Mesendoderm (in vitro differentiated cells): ENCODE results near the gene LRRC17.

Experiments
- DNase-seq: peaks from one replicate; pipeline ENCODE4 v3.0.0; 2013
- H2AK5ac ChIP-seq: 2 replicates; pipeline ENCODE4 v1.6.1; 2013; ENCODE audit warnings: low read length, inconsistent platforms
- H2BK120ac ChIP-seq: 2 replicates; pipeline ENCODE4 v1.6.1; 2013; ENCODE audit warnings: low read depth, mild to moderate bottlenecking, low read length, moderate library complexity, mixed read lengths
- H2BK15ac ChIP-seq: replicated peaks from 2 replicates; pipeline ENCODE4 v1.6.1; 2013; ENCODE audit warnings: low read depth, mild to moderate bottlenecking, moderate library complexity
- H2BK5ac ChIP-seq: 2 replicates; pipeline ENCODE4 v1.6.1; 2013; ENCODE audit warnings: low read length, inconsistent platforms
- H3K18ac ChIP-seq: 2 replicates; pipeline ENCODE4 v1.6.1; 2013; ENCODE audit warnings: mild to moderate bottlenecking, low read length, mixed read lengths
- H3K23ac ChIP-seq: one replicate; pipeline ENCODE4 v1.6.1; 2013; ENCODE audit warnings: low read length
- H3K27ac ChIP-seq: 2 replicates; pipeline ENCODE4 v1.5.1; 2013; ENCODE audit warnings: low read depth, mild to moderate bottlenecking, inconsistent platforms, low read length, moderate library complexity
- H3K27me3 ChIP-seq: 2 replicates; pipeline ENCODE4 v1.6.1; 2013; ENCODE audit warnings: low read length, control low read depth, mild to moderate bottlenecking, inconsistent platforms; ENCODE audit not compliant: insufficient read depth, poor library complexity
- H3K36me3 ChIP-seq: 2 replicates; pipeline ENCODE4 v1.6.1; 2013; ENCODE audit warnings: low read length, inconsistent platforms; ENCODE audit not compliant: control insufficient read depth, insufficient read depth
- H3K4ac ChIP-seq: one replicate; pipeline ENCODE4 v1.6.1; 2013; ENCODE audit warnings: low read depth, mild to moderate bottlenecking, low read length, moderate library complexity
- H3K4me1 ChIP-seq: 2 replicates; pipeline ENCODE4 v1.6.1; 2013; ENCODE audit warnings: low read depth, low read length, inconsistent platforms; ENCODE audit not compliant: control insufficient read depth
- H3K4me2 ChIP-seq: 2 replicates; pipeline ENCODE4 v1.6.1; 2013; ENCODE audit warnings: low read length
- H3K4me3 ChIP-seq: 2 replicates; pipeline ENCODE4 v1.5.1; 2013; ENCODE audit warnings: mild to moderate bottlenecking, low read length
- H3K56ac ChIP-seq: one replicate; pipeline ENCODE4 v1.6.1; 2013; ENCODE audit warnings: low read length
- H3K79me1 ChIP-seq: 2 replicates; pipeline ENCODE4 v1.6.1; 2013; ENCODE audit warnings: low read length, inconsistent platforms
- H3K79me2 ChIP-seq: 2 replicates; pipeline ENCODE4 v1.6.1; 2013; ENCODE audit warnings: mild to moderate bottlenecking, low read length; ENCODE audit not compliant: control insufficient read depth, insufficient read depth
- H3K9ac ChIP-seq: 2 replicates; pipeline ENCODE4 v1.6.1; 2013; ENCODE audit warnings: low read length, inconsistent platforms
- H4K5ac ChIP-seq: one replicate; pipeline ENCODE4 v1.6.1; 2013; ENCODE audit warnings: low read length
- H4K8ac ChIP-seq: one replicate; pipeline ENCODE4 v1.6.1; 2013; ENCODE audit warnings: low read depth, mild to moderate bottlenecking, control low read depth, low read length, moderate library complexity
- WGBS: extraction: QIAGEN DNeasy Blood & Tissue Kit; methylation state at CpG from one replicate; pipeline ENCODE4 v1.1.7; 2013; ENCODE audit warnings: low lambda C conversion rate, missing lambda C conversion rate; ENCODE audit not compliant: insufficient coverage; ENCODE audit errors: extremely low coverage; 5-methylcytosine and 5-hydroxymethylcytosine counted together

Gene LRRC17

DNA sequence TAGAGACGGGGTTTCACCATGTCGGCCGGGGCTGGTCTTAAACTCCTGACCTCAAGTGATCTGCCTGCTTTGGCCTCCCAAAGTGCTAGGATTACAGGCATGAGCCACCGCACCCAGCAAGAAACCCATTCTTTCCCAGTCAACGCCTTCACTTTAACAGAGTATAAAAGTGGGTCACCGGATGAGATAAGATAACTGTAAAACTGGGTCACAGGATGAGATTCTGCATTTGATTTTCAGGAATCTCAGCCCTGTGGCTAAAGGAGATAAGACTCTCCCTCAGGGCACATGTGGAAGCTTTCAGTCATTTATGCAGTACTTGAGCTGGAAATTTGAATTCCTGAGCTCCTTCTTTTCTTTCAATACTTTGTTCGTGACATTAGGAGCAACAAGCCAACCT lies 70.8 kb downstream of the LRRC17 start:
- no peaks in the 10 kb centered on the region for H3K79me2 ChIP-seq
- H3K79me1 ChIP-seq, result no peaks in the 10 kb centered on the region
- H3K36me3 ChIP-seq, result no peaks in the 10 kb centered on the region
- H4K8ac ChIP-seq, result no peak overlapping the region
- no peak overlapping the region for H3K18ac ChIP-seq
- no peaks in the 10 kb centered on the region for H3K27me3 ChIP-seq
- H3K4ac ChIP-seq, result no peak overlapping the region
- H3K4me1 ChIP-seq, result no peaks in the 10 kb centered on the region
- no peak overlapping the region for H2BK5ac ChIP-seq
- peak; percentile 70 for DNase-seq
- no peak overlapping the region for H2BK120ac ChIP-seq
- WGBS, result no CpG with 5 or more reads among the region's 7 CpGs
- no peak overlapping the region for H3K27ac ChIP-seq
- no peak overlapping the region for H3K23ac ChIP-seq
- H2AK5ac ChIP-seq, result no peak overlapping the region
- H3K9ac ChIP-seq, result no peak overlapping the region
- no peak overlapping the region for H2BK15ac ChIP-seq
- no peak overlapping the region for H4K5ac ChIP-seq
- H3K4me2 ChIP-seq, result no peak overlapping the region
- no peak overlapping the region for H3K56ac ChIP-seq
- no peak overlapping the region for H3K4me3 ChIP-seq

DNA sequence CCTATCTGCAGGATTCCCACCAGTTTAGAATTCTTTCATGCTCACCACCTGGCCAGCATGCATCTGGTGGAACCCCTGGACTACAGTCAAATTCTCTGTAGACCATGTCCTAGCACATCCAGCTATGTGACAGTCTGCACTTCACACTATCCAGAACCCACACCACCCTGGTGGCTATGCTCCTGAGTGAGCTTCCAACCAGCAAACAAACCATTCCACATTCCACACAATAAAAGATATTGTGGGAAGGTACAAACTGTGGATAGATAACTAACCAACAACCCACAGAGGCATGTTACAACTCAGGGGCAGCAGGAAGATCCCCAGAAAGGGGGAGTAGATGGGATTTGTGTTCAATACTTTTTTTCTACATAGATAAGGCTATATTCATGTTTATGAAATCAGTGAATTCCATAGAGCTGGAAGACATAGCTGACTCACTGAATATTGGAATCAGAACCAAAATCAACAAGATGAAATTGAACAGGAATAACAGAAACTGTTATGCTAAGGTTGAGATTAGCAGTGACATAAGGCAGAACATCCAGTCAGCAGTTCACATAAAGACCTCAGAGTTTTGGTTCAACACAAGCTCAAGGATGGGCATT lies 72.5 kb downstream of the LRRC17 start:
- H3K79me2 ChIP-seq, result no peaks in the 10 kb centered on the region
- H3K4ac ChIP-seq, result no peak overlapping the region
- no peak overlapping the region for H2BK5ac ChIP-seq
- H2BK120ac ChIP-seq, result no peak overlapping the region
- no peaks in the 10 kb centered on the region for H3K4me1 ChIP-seq
- no peak overlapping the region for H3K18ac ChIP-seq
- H2AK5ac ChIP-seq, result no peak overlapping the region
- H3K56ac ChIP-seq, result no peak overlapping the region
- H3K36me3 ChIP-seq, result no peaks in the 10 kb centered on the region
- no peak overlapping the region for H4K5ac ChIP-seq
- H3K4me3 ChIP-seq, result no peak overlapping the region
- no peak overlapping the region for H3K9ac ChIP-seq
- no peak overlapping the region for H3K23ac ChIP-seq
- H3K27ac ChIP-seq, result no peak overlapping the region
- H2BK15ac ChIP-seq, result no peak overlapping the region
- no peaks in the 10 kb centered on the region for H3K27me3 ChIP-seq
- H3K79me1 ChIP-seq, result no peaks in the 10 kb centered on the region
- no peak overlapping the region for H4K8ac ChIP-seq
- no peak for DNase-seq
- H3K4me2 ChIP-seq, result no peak overlapping the region

DNA sequence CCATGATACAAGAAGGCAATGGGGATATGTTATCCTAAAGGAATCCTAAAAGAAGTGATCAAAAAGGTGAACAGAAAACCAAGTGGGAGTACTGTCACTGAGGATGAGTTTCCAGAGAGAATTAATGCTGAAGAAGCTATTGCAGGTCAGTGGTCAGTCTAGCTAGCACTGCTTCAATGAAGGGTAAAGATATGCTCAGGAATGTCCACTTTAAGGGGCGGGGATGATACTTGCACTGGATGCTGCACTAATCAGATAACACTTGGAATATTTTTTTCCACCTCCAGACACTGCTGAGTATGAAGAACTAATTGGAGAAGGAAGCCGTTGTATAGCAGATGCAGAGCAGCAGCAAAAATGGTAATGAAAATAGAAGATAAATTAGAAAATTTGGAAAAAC lies 75.3 kb downstream of the LRRC17 start:
- H3K27ac ChIP-seq, result no peak overlapping the region
- no peak overlapping the region for H2AK5ac ChIP-seq
- H3K27me3 ChIP-seq, result no peaks in the 10 kb centered on the region
- no peak overlapping the region for H3K56ac ChIP-seq
- no peaks in the 10 kb centered on the region for H3K79me1 ChIP-seq
- no peaks in the 10 kb centered on the region for H3K79me2 ChIP-seq
- H3K18ac ChIP-seq, result no peak overlapping the region
- no peak for DNase-seq
- H3K9ac ChIP-seq, result no peak overlapping the region
- no peak overlapping the region for H2BK15ac ChIP-seq
- H3K23ac ChIP-seq, result no peak overlapping the region
- H4K5ac ChIP-seq, result no peak overlapping the region
- no peaks in the 10 kb centered on the region for H3K4me1 ChIP-seq
- no peaks in the 10 kb centered on the region for H3K36me3 ChIP-seq
- H2BK5ac ChIP-seq, result no peak overlapping the region
- WGBS, result no CpG with 5 or more reads among the region's 2 CpGs
- H3K4me2 ChIP-seq, result no peak overlapping the region
- no peak overlapping the region for H3K4me3 ChIP-seq
- no peak overlapping the region for H2BK120ac ChIP-seq
- H4K8ac ChIP-seq, result no peak overlapping the region
- H3K4ac ChIP-seq, result no peak overlapping the region

DNA sequence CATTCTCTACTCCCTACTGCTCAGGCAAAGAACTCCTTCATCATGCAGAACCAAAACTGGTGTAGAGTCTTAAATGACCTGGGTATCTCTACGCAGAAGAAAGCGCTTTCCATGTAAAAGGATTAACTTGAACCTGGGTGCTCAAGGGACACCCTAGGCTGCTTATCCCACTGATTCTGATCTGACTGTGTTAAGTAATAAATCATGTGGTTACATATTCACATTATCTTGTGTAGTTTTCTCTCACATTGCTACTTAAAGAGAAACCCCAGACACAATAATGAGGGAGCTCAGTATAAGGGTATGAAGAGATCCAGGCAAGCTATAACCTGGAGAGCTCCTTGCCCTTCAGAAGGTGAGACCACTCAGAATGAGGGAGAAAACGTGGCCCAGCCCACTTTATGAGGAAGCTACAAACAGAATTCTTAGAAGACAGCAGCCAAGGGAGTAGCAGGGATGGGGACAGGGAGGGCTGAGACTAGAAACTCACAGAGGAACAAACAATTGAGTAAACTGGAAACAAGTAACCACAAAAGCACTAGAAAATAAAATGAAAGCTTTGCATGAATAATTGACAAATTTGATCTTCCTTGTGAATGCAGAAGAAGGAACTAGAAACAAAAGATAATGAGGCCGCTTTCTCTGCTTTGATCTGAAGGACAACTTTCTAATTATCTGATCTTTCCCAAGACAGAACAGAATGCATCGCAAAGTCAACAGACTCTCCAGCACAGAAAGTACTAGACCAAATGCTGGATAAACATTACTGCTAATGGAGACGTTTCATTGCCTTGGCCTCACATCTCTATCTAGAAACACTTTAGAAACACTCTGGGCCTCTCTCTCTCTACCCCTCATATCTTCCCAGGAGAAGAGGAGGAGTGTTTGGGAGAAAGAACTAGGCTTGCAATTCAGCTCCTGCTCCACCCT lies 76.1 kb downstream of the LRRC17 start:
- H3K9ac ChIP-seq, result no peak overlapping the region
- H3K79me2 ChIP-seq, result no peaks in the 10 kb centered on the region
- no peaks in the 10 kb centered on the region for H3K36me3 ChIP-seq
- no CpG with 5 or more reads among the region's 6 CpGs for WGBS
- no peak overlapping the region for H3K4ac ChIP-seq
- H4K8ac ChIP-seq, result no peak overlapping the region
- no peak overlapping the region for H3K4me3 ChIP-seq
- H3K27ac ChIP-seq, result no peak overlapping the region
- H3K79me1 ChIP-seq, result no peaks in the 10 kb centered on the region
- H3K4me2 ChIP-seq, result no peak overlapping the region
- DNase-seq, result no peak
- no peak overlapping the region for H3K18ac ChIP-seq
- H2BK120ac ChIP-seq, result no peak overlapping the region
- H3K4me1 ChIP-seq, result no peaks in the 10 kb centered on the region
- no peak overlapping the region for H3K23ac ChIP-seq
- no peak overlapping the region for H2AK5ac ChIP-seq
- H4K5ac ChIP-seq, result no peak overlapping the region
- H3K56ac ChIP-seq, result no peak overlapping the region
- no peak overlapping the region for H2BK5ac ChIP-seq
- H3K27me3 ChIP-seq, result no peaks in the 10 kb centered on the region
- H2BK15ac ChIP-seq, result no peak overlapping the region

DNA sequence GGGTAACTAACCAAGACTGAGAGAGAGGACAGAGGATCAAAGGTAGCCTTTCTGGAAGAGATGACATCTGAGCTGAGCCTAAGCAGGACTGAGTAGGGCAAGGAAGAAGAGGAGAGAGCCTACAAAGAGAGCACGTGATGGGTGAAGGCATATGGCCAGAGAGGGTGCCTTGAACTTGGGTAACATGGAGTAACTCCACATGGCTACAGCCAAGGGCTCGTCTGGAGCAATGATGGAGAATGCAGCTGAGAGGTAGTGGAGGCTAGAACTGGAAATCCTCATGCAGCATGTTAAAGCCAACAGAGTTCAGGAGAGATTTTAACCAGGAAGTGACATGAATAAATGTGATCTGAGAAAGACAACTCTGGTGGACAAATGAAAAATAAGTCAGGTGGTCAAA lies 77.8 kb downstream of the LRRC17 start:
- Histone ChIP-seq H3K4me3 (no peak overlapping the region), H3K56ac (no peak overlapping the region), H3K4ac (no peak overlapping the region), H4K5ac (no peak overlapping the region), H3K4me1 (no peaks in the 10 kb centered on the region), H2BK120ac (no peak overlapping the region), H3K36me3 (no peaks in the 10 kb centered on the region), H3K79me1 (no peaks in the 10 kb centered on the region), H2AK5ac (no peak overlapping the region), H3K4me2 (no peak overlapping the region), H2BK15ac (no peak overlapping the region), H3K9ac (no peak overlapping the region), H4K8ac (no peak overlapping the region), H3K18ac (no peak overlapping the region), H3K79me2 (no peaks in the 10 kb centered on the region), H3K23ac (no peak overlapping the region), H2BK5ac (no peak overlapping the region), H3K27ac (no peak overlapping the region), H3K27me3 (no peaks in the 10 kb centered on the region)
- no peak for DNase-seq
- WGBS, result no CpG with 5 or more reads among the region's 2 CpGs
